Measurements from ENCODE around the gene RPGR. TPM values are rescaled to one million over a fixed set of nuclear protein-coding genes. Genes with fewer than 3 reads are reported as not detected.

The RPGR gene, protein sequence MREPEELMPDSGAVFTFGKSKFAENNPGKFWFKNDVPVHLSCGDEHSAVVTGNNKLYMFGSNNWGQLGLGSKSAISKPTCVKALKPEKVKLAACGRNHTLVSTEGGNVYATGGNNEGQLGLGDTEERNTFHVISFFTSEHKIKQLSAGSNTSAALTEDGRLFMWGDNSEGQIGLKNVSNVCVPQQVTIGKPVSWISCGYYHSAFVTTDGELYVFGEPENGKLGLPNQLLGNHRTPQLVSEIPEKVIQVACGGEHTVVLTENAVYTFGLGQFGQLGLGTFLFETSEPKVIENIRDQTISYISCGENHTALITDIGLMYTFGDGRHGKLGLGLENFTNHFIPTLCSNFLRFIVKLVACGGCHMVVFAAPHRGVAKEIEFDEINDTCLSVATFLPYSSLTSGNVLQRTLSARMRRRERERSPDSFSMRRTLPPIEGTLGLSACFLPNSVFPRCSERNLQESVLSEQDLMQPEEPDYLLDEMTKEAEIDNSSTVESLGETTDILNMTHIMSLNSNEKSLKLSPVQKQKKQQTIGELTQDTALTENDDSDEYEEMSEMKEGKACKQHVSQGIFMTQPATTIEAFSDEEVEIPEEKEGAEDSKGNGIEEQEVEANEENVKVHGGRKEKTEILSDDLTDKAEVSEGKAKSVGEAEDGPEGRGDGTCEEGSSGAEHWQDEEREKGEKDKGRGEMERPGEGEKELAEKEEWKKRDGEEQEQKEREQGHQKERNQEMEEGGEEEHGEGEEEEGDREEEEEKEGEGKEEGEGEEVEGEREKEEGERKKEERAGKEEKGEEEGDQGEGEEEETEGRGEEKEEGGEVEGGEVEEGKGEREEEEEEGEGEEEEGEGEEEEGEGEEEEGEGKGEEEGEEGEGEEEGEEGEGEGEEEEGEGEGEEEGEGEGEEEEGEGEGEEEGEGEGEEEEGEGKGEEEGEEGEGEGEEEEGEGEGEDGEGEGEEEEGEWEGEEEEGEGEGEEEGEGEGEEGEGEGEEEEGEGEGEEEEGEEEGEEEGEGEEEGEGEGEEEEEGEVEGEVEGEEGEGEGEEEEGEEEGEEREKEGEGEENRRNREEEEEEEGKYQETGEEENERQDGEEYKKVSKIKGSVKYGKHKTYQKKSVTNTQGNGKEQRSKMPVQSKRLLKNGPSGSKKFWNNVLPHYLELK
- total RNA-seq = 1 to 10 TPM; 7.0 to 7.1 TPM

DNA sequence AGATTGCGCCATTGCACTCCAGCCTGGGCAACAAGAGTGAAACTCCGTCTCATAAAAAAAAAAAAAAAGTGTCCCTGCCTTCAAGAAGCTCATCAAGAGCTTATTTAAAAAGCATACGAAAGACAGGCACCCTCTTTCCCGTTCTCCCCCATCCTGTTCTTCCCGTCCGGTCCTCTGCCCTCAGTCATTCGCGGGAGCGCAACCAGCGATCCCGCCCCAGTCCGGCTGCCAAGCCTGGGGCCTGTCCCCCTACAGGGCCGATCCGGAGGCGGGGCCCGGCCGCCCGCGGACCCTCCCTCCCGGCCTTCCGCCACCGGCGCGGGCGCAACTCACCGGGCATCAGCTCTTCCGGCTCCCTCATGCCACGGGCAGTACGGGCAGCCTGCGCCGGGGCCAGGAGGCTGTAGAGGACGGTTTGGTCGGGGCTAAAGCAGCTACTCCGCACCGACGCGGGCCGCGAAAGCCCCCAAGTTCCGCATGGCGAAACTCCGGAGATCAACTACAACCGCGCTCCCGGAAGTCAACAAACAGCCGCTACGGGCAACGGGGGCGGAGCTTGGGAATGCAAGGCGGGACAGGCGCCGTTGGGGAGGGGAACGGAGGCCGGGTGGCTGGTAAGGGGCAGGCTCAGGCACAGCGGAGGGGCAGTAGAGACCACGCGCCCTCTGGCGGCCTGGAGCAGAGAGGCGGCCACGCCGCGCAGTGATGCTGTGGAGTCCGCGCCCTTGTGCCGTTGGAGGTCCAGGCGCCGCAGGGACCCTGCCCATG is at the start of gene RPGR:
RPGR (minus strand) TSS at position 503 of the 768 bp plus-strand sequence; CDS start at position 361, 142 bp downstream.
- TF ChIP-seq, protein P1, sequence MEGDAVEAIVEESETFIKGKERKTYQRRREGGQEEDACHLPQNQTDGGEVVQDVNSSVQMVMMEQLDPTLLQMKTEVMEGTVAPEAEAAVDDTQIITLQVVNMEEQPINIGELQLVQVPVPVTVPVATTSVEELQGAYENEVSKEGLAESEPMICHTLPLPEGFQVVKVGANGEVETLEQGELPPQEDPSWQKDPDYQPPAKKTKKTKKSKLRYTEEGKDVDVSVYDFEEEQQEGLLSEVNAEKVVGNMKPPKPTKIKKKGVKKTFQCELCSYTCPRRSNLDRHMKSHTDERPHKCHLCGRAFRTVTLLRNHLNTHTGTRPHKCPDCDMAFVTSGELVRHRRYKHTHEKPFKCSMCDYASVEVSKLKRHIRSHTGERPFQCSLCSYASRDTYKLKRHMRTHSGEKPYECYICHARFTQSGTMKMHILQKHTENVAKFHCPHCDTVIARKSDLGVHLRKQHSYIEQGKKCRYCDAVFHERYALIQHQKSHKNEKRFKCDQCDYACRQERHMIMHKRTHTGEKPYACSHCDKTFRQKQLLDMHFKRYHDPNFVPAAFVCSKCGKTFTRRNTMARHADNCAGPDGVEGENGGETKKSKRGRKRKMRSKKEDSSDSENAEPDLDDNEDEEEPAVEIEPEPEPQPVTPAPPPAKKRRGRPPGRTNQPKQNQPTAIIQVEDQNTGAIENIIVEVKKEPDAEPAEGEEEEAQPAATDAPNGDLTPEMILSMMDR (IDR thresholded peaks at IDR 0.05) = peak; percentile 57
- ChIA-PET CTCF (interaction anchor here (0.6 to 2.1 kb wide), 10 partner anchors 10 to 581 kb away, joined by 3 to 10 read pairs (median 4); no protein-coding TSS in a partner anchor), POLR2A (interaction anchor here (1.3 to 2.0 kb wide), 2 partner anchors 9 to 233 kb away, joined by 4 to 9 read pairs; no protein-coding TSS in a partner anchor)
- Mint-ChIP-seq H3K4me3 (peak within 1 kb of the TSS; percentile 84), H3K27ac (peak within 1 kb of the TSS; percentile 90), H3K4me1 (ENCODE audit: low read depth) (peaks cover 14% of the 10 kb centered on the region), H3K9me3 (no peaks in the 10 kb centered on the region), H3K27me3 (no peaks in the 10 kb centered on the region), H3K36me3 (ENCODE audit: low read depth) (no peaks in the 10 kb centered on the region)
- ATAC-seq (peak; percentile 99), DNase-seq (peak; percentile 94)
- intact Hi-C loops (cut with micrococcal nuclease) = loop anchor here (10.0 kb wide), 1 partner anchor 402 kb away; no protein-coding TSS in a partner anchor

DNA sequence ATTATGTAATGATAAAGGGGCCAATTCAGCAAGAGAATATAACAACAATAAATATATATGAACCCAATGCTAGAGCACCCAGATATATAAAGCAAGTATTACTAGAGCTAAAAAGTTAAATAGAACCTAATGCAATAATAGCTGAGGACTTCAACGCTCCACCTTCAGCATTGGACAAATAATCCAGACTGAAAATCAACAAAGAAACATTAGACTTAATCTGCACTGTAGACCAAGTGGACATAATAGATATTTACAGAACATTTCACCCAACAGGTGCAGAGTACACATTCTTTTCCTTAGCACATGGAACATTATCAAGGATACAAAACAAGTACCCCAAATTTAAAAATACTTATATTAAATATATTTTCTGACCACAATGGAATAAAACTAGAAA is 49.4 kb upstream of the RPGR start:
- H3K4me1 Mint-ChIP-seq (ENCODE audit: low read depth) = no peaks in the 10 kb centered on the region
- H3K36me3 Mint-ChIP-seq (ENCODE audit: low read depth) = no peaks in the 10 kb centered on the region
- intact Hi-C loops (cut with micrococcal nuclease) = no loop called here
- CTCF ChIA-PET = no interaction called here
- no peak for DNase-seq
- no peaks in the 10 kb centered on the region for H3K9me3 Mint-ChIP-seq
- TF ChIP-seq, protein P1 (IDR thresholded peaks at IDR 0.05) = no peak
- H3K27ac Mint-ChIP-seq = no peak overlapping the region
- no peak overlapping the region for H3K4me3 Mint-ChIP-seq
- POLR2A ChIA-PET = no interaction called here
- H3K27me3 Mint-ChIP-seq = peaks cover 2% of the 10 kb centered on the region
- ATAC-seq = no peak

DNA sequence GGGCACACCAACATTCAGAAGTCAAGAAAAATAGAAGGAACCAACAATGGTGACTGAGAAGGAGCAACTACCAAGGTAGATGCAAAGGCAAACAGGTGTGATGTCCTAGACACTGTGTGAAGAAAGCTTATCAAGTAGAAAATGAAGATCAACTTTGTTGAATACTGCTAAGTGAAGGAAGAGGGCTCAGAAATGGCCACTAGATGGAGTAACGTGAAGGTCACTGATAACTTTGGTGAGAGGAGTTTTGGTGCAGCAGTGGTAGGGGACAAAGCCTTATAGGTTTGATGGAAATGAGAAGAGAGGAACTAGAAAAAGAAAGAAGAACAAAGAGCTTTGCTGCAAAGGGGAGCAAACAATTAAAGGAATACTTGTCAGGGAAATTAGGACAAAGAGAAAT is 48.6 kb upstream of the RPGR start:
- no peak overlapping the region for H3K4me3 Mint-ChIP-seq
- ATAC-seq = no peak
- no peaks in the 10 kb centered on the region for H3K36me3 Mint-ChIP-seq (ENCODE audit: low read depth)
- TF ChIP-seq, protein P1 (IDR thresholded peaks at IDR 0.05) = no peak
- H3K27ac Mint-ChIP-seq = no peak overlapping the region
- intact Hi-C loops (cut with micrococcal nuclease) = no loop called here
- peaks cover 2% of the 10 kb centered on the region for H3K27me3 Mint-ChIP-seq
- peak; percentile 1 for DNase-seq
- ChIA-PET POLR2A (no interaction called here), CTCF (no interaction called here)
- H3K4me1 Mint-ChIP-seq (ENCODE audit: low read depth) = no peaks in the 10 kb centered on the region
- no peaks in the 10 kb centered on the region for H3K9me3 Mint-ChIP-seq

DNA sequence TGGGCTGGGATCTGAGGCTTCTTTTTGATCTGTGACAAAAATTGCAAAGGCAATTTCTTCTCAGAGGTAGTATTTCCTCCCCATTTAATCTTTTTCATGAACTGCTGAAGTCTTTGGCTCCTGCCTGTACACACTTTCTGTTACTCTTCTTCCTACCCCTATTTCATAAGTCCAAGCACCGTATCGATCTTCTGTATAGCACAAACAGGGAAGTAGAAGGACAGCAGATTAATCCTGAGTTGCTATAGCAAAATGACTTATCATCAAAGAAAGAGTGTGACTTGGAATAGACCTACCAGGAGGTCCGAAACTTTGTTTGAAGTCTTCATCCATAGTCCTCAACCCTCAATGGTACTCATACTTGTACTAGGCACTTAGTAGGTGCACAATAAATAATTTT is 47.1 kb upstream of the RPGR start:
- ATAC-seq = no peak

More for the DNA sequence above, 47.1 kb upstream of the RPGR start:
- Mint-ChIP-seq H3K36me3 (ENCODE audit: low read depth) (no peaks in the 10 kb centered on the region), H3K4me1 (ENCODE audit: low read depth) (no peaks in the 10 kb centered on the region), H3K9me3 (no peaks in the 10 kb centered on the region), H3K27ac (no peak overlapping the region), H3K4me3 (no peak overlapping the region), H3K27me3 (peaks cover 2% of the 10 kb centered on the region)
- TF ChIP-seq, protein P1 (IDR thresholded peaks at IDR 0.05) = no peak
- POLR2A ChIA-PET = no interaction called here
- intact Hi-C loops (cut with micrococcal nuclease) = no loop called here
- no peak for DNase-seq
- CTCF ChIA-PET = no interaction called here
